Kasumi-1 (cell line): ENCODE data around the gene CDC16.
"Not testable (repeated sequence)": the region's sequence is repeated elsewhere in the genome, so short reads cannot be mapped to it uniquely, and the experiment has no call there.

Source experiments
- DNase-seq, 2 experiments: peaks; one replicate each; lab custom pipeline; 2025; lab: John Stamatoyannopoulos, UW

Gene CDC16, protein sequence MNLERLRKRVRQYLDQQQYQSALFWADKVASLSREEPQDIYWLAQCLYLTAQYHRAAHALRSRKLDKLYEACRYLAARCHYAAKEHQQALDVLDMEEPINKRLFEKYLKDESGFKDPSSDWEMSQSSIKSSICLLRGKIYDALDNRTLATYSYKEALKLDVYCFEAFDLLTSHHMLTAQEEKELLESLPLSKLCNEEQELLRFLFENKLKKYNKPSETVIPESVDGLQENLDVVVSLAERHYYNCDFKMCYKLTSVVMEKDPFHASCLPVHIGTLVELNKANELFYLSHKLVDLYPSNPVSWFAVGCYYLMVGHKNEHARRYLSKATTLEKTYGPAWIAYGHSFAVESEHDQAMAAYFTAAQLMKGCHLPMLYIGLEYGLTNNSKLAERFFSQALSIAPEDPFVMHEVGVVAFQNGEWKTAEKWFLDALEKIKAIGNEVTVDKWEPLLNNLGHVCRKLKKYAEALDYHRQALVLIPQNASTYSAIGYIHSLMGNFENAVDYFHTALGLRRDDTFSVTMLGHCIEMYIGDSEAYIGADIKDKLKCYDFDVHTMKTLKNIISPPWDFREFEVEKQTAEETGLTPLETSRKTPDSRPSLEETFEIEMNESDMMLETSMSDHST

DNA sequence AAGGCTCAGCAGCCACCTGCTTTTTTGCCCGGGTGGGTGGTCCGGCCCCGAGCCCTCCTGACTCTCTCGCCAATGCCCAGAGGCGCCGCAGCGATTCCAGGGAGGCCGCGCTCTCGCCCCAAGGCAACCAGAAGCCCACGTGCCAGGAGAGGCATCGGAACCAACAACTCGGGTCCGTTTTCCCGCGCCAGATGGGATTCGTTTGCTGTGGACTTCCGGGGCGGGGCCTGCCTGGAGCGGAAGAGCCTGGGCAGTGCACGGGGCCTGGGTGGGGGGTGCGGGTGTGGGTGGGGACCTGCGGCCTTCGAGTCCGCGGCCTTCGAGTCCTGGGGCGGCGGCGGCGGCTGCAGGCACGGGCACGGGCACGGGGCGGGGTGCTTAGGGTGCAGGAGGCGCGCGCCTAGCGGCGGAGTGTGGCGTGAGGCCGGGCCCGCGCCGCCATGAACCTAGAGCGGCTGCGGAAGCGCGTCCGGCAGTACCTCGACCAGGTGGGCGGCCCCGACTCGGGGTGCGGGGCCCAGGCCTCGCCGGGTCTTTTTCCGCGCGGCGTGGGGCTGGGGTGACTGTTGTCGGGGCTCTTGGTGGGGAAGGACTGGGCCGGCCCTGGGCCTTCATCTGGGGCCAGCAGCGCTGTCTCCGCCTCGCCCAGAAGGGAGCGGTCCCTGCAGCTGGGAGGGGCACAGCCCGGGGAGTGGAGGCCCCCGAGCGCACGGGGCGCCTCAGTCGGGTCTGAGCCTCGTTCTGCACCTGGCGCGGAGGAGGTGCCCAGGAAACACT, at the start of gene CDC16:
Gene CDC16 (plus strand): TSS at position 253 of the 777 bp plus-strand sequence. CDS start 188 bp downstream, at position 441.
- peak; percentile 86 to 88 for DNase-seq

DNA sequence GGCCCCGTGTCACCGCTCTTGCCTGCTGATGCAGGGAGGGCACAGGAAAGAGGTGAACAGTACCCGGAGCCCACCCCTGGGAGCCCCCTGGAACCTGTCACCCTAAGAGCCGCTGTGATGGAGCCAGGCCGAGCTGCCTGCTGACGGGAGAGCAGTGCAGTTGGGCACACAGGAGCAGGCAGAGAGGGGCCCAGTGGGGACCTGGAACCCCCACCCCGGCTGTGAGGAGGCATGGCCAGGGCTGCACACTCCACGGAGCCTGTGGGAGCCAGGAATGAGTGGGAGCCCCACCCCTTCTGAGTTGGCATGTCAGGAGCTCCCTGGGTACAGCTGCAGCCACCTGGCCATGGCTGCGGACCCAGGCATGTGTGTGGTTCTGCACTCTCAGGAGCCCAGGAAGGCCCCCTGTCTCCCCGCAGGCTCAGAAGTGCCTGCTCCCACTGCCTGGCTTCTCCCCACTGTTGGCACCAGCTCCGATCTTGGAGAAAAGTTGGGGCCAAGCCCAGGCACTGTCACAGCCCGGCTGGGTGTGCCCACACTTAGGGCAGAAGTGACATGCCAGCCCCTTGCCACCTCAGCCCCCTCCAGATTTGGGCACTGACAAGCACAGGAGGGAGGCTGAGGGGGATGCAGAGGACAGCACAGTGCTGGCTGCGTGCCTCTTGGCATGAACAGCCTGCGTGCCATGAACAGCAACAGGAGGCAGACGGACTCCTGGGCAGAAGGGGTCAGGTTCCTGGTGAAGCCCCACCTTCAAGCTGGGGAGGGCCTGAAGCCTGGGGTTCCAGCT, 49.3 kb upstream of the CDC16 start:
- no peak for DNase-seq

DNA sequence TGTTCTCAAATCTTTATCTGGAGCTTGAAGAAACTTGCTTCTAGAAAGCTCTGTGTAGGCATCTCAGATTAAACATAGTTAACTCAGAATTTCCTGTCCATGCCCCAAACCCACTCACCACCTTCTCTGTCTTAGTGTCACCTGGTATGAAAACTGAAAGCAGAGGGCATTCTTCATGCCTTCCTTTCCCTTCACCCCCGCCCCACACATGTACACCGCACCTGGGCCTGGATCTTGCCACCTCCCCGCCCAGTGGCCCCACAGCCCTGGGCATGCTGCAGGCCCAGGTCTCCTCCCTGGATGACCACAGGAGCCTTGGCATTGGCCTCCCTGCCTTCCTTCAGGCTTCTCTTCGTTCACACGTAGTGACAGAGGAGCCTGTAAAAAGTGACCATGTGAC, 39.8 kb upstream of the CDC16 start:
- DNase-seq, result no peak

DNA sequence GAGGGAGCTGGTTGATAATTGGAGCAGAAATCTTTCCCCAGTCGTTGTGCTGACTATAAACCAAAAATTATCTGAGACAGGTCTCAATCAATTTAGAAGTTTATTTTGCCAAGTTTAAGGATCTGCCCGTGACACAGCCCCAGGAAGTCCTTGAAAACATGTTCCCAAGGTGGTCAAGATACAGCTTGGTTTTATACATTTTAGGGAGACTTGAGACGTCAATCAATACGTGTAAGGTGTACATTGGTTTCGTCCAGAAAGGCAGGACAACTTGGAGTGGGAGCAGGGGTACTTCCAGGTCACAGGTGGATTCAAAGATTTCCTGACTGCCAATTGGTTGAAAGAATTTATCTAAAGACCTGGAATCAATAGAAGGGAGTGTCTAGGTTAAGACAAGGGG, 38.1 kb upstream of the CDC16 start:
- DNase-seq, result no peak

DNA sequence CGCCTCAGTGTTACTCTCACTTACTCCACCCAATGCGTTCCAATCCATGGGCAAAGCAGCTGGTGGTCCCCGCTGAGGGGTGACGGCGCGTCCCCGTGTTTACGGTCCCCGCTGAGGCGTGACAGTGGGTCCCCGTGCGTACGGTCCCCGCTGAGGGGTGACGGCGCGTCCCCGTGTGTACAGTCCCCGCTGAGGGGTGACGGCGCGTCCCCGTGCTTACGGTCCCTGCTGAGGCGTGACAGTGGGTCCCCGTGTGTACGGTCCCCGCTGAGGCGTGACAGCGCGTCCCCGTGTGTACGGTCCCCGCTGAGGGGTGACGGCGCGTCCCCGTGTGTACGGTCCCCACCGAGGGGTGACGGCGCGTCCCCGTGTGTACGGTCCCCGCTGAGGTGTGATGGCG, 36.1 kb upstream of the CDC16 start:
- no peak for DNase-seq

DNA sequence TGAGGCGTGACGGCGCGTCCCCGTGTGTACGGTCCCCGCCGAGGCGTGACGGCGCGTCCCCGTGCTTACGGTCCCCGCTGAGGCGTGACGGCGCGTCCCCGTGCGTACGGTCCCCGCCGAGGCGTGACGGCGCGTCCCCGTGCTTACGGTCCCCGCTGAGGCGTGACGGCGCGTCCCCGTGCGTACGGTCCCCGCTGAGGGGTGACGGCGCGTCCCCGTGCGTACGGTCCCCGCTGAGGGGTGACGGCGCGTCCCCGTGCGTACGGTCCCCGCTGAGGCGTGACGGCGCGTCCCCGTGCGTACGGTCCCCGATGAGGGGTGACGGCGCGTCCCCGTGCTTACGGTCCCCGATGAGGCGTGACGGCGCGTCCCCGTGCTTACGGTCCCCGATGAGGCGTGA, 35.2 kb upstream of the CDC16 start:
- not testable (repeated sequence) for DNase-seq

DNA sequence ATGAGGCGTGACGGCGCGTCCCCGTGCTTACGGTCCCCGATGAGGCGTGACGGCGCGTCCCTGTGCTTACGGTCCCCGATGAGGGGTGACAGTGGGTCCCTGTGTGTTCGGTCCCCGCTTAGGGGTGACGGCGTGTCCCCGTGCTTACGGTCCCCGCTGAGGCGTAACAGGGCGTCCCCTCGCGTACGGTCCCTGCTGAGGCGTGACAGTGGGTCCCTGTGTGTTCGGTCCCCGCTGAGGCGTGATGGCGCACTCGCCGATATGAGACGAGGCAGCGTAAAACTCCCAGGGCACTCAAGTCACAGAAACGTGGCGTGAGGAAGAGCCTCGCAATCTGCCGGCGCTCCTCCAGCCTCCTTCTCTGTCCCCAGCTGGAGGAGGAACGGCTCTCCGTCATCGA, 34.7 kb upstream of the CDC16 start:
- no peak for DNase-seq

DNA sequence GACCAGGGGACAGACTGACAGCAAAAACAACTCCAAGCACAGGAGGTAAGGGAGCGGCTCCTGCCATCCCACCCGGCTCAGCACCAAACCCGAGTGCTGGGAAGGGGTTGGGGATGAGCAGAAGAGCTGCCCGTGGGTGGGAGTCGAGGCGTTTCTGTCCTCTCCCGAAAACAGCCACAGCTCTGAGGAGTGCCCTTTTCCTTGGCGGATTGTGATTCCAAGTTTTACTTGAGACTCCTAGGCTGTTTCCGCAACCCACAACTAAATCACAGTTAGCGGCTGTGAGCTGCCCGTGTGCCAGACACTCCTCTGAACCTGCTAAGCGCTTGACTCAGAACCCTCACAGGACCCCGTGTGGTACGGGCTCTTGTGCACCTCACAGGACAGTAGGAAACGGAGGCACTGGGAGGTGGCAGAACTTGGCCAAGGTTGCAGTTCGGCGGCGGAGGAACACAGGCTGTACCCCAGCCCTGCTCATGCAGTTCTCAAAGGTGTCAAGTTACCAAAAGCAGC, 34.2 kb upstream of the CDC16 start:
- no peak for DNase-seq

DNA sequence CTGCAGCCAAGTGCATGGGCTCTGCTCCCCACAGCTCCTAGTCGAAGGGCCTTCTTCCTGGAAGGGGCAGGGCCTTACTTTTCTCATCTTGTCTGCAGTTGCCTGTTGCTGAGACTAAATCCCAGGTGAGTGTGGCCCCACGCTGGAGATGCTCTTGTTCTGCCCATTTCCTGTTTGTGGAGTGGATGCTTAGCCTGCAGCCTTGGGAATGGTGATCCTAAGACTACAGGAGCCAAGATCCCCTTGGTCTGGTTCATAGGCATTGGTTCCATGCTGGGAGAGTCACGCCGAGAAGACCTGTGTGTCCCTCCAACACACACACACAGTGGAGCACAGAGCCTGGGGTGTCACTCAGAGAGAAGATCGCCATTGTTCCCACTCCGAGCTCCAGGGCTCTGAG, 32.1 kb upstream of the CDC16 start:
- DNase-seq, result no peak

DNA sequence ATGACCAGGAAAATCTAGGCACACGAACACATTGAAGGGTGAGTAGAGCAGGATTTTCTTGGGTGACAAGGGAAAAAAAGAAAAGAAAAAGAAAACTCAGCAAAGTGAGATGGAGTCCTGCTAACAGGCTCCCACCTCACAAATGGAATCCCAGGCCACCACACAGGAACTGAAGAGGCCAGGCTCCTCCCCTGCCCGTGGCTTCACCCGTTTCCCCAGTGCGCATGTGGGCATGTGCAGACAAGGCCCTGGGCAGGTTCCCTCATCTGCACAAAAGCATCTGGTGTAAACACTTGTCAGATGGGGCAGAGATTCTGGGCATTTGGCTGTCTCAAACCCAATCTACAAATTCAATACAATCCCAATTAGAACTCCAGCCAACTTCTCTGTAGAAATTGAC, 31.2 kb upstream of the CDC16 start:
- DNase-seq, result no peak

DNA sequence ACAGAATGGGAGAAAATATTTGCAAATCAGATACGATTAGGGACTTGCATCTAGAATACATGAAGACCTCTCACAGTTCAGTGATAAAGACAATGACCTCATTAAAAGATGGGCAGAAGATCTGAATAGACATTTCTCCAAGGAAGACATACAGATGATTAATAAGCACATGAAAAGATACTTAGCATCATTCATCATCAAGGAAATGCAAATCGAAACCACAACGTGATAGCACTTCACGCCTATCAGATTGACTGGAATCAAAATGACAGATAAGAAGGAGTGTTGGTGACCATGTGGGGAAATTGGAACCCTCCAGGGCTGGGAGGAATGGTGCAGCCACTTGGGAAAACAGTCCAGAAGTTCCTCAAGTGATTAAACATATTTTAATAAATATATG, 29.8 kb upstream of the CDC16 start:
- DNase-seq, result no peak

DNA sequence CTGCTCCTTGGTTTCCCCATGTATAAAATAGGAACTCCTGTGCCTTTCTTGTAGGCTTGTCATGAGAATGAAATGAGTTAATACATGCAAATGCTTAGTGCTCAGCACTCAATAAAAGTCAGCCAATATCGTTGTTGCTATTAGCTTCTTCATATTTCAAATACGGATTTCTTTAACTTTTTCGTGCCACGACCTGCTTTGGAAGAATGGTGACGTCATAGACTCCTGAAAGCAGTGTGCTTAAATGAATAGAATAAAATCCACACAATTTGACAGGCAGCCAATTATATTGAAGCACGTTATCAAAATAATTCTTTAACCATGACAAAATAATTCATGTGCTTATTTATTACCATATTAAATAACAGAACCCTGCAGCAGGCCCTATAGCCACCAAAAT, 26.6 kb upstream of the CDC16 start:
- DNase-seq, result no peak

DNA sequence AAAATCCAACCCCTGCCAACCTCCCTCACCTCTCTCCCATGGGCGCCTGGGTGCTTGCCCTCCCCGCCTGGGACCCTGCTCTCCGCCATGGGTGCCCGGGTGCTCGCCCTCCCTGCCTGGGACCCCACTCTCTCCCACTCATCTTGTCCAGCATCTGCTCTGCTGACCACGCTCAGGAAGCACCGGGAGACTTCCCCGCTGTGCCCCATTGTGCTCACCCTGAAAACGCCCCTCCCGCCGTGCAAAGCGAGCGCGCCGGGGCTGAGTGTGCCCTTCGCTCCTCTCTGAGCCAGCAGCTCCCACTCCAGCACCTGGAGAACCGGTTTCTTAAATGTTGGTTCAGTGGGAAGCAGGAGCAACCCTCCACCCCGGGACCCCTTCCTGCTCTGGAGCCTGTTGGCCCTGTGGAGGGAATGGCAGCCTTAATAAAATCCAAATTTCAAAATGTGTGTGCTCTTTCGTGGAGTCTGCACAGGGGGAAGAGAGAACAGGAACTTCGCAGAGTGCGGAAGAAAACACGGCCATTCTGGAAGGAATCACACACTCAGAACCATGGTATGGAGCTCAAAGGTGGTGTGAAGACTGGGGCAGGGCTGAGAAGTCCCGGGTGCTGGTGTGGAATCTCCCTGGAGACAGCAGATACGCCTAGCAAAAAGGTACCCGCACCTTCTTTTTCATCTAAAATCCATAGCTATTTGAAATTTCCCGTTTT, 23.1 kb upstream of the CDC16 start:
- DNase-seq, result no peak

DNA sequence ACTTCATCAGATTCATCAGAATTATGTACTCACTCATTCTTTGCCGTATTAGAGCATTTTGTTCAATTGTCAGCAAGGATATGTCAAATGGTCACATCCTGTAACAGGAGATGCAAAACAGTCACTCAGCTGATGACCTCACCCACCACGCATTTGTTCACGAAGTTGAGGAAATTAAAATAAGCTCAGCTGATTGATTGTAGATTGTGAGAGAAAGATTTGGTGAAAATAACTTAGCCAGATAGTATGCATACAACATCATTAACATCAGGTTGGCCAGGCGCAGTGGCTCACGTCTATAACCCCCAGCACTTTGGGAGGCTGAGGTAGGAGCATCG, 22.6 kb upstream of the CDC16 start:
- DNase-seq, result no peak

DNA sequence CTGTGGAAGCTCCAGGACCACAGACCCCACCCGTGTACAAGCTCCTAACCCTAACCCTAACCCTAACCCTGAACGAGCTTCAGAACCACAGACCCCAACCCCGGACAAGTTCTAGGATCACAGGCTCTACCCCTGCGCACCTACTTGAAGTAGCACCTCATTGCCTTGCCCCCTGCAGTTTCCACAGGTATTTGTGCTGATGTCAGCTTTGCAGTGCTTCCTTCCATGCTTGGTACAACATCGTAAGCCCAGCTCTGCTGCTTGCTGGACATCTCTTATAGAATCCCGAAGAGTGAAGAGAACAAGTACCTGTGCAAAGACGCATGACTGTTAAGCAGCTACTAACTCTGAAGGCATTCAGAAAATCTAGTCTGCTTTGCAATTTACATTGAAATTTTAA, 20.7 kb upstream of the CDC16 start:
- no peak for DNase-seq

DNA sequence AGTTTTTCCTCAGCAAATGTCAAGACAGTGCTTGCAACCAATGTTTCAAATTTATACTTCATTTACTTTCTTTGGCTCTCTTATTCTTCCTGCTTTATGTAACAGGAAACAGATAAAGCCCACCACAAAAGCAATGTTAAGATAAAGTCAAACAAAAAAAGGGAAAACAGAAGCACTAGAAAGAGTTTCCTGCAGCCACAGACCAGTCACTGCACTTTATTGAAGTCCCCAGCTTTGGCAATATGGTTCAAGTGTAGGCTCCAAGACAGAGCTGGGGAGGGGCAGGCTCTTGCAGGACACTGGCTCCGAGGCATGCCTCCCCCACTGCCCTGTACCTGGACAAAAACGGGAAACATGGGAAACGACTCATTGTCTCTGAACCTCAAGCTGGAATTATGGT, 15.3 kb upstream of the CDC16 start:
- DNase-seq, result peak in 1 of 2 experiments; percentile 17

DNA sequence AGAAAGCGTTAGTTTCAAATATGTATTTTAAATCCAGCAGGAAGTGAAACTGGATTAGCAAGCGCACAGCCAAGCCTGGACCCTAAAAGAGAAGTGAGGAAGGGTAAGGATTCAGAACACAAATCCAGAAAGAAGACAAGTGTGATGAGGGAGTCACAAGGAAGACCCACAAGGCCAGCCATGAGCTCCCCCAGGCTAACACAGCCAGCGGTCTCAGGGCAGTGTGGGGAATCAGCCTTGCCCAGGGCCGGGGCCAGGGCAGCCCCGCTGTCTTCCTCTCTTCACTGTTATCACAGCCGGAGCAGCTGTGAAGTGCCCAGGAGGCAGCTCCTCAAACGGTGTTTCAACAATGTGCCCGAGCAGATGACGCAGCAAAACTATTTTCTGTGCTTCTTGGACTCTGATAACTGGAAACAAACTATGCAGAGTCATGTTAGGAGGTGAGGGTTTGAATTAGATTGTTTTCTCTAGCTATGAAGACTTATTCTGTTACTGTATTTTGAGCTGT, 12.2 kb upstream of the CDC16 start:
- DNase-seq, result no peak

DNA sequence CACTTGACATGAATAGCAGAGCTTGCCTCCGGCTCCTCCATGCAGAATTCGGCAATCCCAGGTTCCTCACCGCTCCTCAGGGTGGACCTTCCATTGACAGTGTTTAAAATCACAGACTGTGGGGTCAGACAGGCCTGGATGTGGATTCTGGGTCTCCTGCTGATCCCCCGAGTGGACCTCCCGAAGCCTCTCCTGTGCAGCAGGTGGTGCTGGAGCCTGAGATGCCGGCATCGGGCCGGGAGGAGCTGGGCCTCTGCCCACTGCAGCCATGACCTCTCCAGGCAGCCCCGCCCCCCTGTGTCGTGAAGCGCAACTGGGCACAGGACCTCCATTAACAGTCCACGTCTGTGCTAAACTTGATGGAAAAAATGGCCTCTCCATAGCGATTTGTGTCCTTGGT, 10.5 kb upstream of the CDC16 start:
- no peak for DNase-seq

DNA sequence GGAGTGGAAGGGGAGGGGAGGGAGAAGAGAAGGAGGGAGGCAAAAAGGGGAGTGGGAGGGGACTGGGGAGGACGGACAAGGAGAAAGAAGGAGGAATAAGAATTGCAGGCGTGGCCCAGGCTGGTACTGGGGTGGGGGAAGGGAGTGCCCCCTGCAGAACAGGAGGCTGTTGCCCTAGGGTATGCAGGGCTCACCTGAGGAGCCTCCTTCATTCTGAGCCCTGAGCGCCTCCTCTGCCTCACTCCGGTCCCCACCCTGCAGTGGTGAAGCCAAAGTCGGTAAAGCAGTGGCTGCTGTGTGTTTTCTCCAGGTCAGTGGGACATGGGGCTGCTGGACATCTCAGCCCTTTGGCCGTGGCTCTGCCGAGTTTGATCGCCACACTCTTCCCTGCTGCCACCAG, 9.1 kb upstream of the CDC16 start:
- DNase-seq, result no peak

DNA sequence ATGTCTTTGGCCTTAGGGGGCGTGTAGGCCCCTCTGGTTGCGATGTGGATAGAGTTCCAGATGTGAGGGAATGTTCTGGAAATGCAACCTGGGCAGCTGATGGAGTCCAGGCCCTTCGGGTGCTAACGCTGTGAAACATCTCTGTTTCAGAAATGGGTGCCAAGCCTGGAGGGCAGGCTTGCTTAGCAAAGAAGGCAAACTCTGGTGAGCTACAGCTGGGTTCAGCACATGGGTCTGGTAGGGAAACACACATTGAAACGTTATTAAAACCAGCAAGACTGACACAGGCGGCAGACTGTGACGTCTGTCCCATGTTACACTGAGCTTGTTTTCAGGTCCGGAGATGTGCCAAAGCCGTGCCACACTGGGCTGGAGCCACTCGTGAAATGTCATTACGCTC, 8.6 kb upstream of the CDC16 start:
- no peak for DNase-seq

DNA sequence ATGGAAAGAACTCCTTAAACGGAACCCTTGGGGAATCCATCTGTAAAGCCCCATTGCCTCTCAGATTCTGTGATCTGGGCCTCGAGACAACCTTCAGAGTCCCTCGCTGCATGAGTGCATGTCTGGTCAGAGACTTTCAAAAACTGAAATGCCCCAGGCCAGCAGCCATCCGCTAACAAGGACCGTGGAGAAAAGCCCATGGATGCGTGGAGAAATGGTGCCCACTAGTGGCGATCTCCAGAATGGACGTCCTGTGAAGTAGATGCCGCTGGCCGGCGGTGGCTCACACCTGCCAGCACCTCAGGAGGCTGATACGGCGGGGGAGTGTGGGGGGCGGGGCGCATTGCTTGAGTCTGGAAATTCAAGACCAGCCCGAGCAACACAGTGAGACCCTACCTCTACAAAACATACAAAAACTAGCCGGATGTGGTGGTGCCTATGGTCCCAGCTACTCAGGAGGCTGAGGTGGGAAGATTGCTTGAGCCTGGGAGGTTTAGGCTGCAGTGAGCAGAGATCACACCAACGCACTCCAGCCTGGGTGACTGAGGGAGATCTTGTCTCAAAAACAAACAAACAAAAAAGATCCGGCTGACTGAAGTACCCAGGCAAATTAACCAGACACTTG, 7.9 kb upstream of the CDC16 start:
- peak; percentile 64 to 77 for DNase-seq
